Bronchial epithelial cell (primary cell): ENCODE results near the gene HPS1. TPM values are rescaled to one million over a fixed set of nuclear protein-coding genes. Genes with fewer than 3 reads are reported as not detected.
A peak's percentile ranks its signal among the peaks of the same experiment; 100 is the strongest.

Experiments
- DNase-seq: peaks from one replicate; pipeline ENCODE4 v3.0.0-alpha.2; 2010; ENCODE audit warnings: low read depth
- FAIRE-seq: peaks from 2 replicates; lab custom pipeline; 2011; peaks lifted over from hg19 to GRCh38; lab: Jason Lieb, UNC
- H3K27me3 ChIP-seq: 2 replicates; pipeline ENCODE4 v1.5.1; 2011; ENCODE audit warnings: low read length; ENCODE audit not compliant: control insufficient read depth, insufficient read depth
- H3K36me3 ChIP-seq: 2 replicates; pipeline ENCODE4 v1.5.1; 2011; ENCODE audit warnings: low read length; ENCODE audit not compliant: control insufficient read depth, insufficient read depth
- H3K4me3 ChIP-seq: 2 replicates; pipeline ENCODE4 v1.5.1; 2011; ENCODE audit warnings: mild to moderate bottlenecking, low read depth, low read length, control low read depth
- total RNA-seq: library from RNA; depleted of rRNA; stranded (reverse); fragments of >200 nt; gene quantifications from 2 replicates; pipeline ENCODE4 v1.2.1, GENCODE V29; 2014
- TF ChIP-seq, protein P1 (sequence below): IDR thresholded peaks from 2 replicates; pipeline ENCODE4 v1.5.1; 2011; ENCODE audit warnings: mild to moderate bottlenecking, moderate library complexity, low read length, control low read depth, inconsistent platforms; ENCODE audit not compliant: insufficient read depth, severe bottlenecking

Gene HPS1
- total RNA-seq, 1 donor from 2014 or later = 15.8 TPM

DNA sequence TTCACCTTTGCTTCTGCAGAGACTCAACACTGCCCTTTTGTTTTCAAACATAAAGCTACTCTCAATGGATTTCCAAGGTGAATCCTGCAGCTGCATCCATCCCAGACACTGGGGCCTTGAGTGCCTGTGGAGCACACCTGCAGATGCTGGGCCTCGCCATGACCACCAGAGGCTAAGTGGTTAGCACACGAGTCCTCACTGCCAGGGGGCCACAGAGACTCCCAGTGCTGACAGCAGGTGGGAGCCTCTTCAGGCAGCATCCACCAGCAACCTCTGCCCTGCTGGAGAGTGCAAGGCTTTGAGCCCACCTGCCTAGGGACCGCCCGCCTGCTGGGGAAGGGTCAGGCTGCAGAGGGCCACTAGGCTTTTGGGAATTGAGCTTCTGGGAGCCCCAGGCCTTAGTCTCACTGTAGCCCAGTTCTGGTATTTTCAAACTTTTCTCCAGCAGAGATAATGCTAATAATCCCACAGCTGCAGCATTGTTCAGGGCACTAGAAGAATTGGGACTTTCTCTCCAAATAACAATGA lies 9.4 kb upstream of the HPS1 start:
- FAIRE-seq = peak; percentile 18

DNA sequence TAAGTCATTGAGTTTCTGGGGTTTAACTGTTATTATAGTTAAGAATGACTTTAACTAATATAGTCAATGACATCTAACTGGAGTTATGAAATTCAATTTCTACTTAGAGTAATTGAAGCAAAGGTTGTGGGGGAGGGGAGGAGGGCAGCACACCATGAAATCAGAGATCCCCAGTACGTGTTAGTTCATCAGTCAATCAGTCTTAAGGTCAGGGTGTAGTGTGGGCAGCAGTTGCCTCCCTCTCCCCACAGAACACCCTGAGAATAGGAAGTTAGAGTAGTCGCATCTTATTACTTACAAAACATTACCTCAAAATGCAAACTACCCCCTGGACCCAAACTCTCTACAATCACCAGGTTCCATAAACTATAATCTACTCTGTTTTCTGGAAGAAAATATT lies 7.0 kb upstream of the HPS1 start:
- TF ChIP-seq, protein P1, sequence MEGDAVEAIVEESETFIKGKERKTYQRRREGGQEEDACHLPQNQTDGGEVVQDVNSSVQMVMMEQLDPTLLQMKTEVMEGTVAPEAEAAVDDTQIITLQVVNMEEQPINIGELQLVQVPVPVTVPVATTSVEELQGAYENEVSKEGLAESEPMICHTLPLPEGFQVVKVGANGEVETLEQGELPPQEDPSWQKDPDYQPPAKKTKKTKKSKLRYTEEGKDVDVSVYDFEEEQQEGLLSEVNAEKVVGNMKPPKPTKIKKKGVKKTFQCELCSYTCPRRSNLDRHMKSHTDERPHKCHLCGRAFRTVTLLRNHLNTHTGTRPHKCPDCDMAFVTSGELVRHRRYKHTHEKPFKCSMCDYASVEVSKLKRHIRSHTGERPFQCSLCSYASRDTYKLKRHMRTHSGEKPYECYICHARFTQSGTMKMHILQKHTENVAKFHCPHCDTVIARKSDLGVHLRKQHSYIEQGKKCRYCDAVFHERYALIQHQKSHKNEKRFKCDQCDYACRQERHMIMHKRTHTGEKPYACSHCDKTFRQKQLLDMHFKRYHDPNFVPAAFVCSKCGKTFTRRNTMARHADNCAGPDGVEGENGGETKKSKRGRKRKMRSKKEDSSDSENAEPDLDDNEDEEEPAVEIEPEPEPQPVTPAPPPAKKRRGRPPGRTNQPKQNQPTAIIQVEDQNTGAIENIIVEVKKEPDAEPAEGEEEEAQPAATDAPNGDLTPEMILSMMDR = no peak
- Histone ChIP-seq H3K27me3 (no peaks in the 10 kb centered on the region), H3K4me3 (no peak overlapping the region), H3K36me3 (no peaks in the 10 kb centered on the region)
- FAIRE-seq = no peak
- DNase-seq = no peak

More for the DNA sequence above, 9.4 kb upstream of the HPS1 start:
- Histone ChIP-seq H3K36me3 (no peaks in the 10 kb centered on the region), H3K27me3 (no peaks in the 10 kb centered on the region), H3K4me3 (no peak overlapping the region)
- TF ChIP-seq, protein P1 = no peak
- DNase-seq = no peak

DNA sequence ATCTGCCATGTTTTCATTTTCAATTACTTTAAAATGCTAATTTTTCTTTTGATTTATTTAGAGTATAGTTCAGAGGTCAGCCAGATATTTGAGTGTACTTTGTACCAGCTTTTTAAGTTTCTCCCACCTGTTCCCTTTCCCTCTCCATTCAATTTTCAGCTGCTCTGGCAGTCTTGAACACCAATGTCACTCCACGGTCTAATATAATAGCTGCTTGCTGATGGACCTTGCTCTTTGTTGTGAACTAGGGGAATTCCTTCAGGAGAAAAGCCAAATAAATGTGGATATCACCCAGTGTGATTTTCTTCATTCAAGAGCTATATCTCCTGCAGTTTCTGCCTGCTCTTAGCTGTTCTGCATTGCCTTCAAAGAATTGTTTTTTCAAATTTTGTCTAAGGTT lies 3.9 kb upstream of the HPS1 start:
- FAIRE-seq (no peak), DNase-seq (no peak)
- no peak overlapping the region for H3K4me3 ChIP-seq
- TF ChIP-seq, protein P1 = no peak
- H3K27me3 ChIP-seq = no peaks in the 10 kb centered on the region
- H3K36me3 ChIP-seq = peaks cover 2% of the 10 kb centered on the region

- FAIRE-seq = no peak
- TF ChIP-seq, protein P1 = no peak
- Histone ChIP-seq H3K27me3 (no peaks in the 10 kb centered on the region), H3K4me3 (no peak overlapping the region), H3K36me3 (peaks cover 7% of the 10 kb centered on the region)
- no peak for DNase-seq
Measured at GRCh38 chr10:98449287-98449686, 2.6 kb upstream of the HPS1 start.

- Histone ChIP-seq H3K27me3 (no peaks in the 10 kb centered on the region), H3K4me3 (peak overlapping the region; percentile 94), H3K36me3 (peaks cover 15% of the 10 kb centered on the region)
- peak; percentile 18 for DNase-seq
- no peak for FAIRE-seq
- TF ChIP-seq, protein P1 = no peak
Measured at GRCh38 chr10:98446151-98446660, 529 bp downstream of the HPS1 start.
